HG03571 (cell line): ENCODE results near the gene LTV1.
A peak's percentile ranks its signal among the peaks of the same experiment; 100 is the strongest.

Experiments used
- ATAC-seq: cut with Tn5 transposase; IDR thresholded peaks from one replicate; pipeline ENCODE4 v1.9.1; 2021; ENCODE audit not compliant: unreplicated experiment

Gene LTV1

DNA sequence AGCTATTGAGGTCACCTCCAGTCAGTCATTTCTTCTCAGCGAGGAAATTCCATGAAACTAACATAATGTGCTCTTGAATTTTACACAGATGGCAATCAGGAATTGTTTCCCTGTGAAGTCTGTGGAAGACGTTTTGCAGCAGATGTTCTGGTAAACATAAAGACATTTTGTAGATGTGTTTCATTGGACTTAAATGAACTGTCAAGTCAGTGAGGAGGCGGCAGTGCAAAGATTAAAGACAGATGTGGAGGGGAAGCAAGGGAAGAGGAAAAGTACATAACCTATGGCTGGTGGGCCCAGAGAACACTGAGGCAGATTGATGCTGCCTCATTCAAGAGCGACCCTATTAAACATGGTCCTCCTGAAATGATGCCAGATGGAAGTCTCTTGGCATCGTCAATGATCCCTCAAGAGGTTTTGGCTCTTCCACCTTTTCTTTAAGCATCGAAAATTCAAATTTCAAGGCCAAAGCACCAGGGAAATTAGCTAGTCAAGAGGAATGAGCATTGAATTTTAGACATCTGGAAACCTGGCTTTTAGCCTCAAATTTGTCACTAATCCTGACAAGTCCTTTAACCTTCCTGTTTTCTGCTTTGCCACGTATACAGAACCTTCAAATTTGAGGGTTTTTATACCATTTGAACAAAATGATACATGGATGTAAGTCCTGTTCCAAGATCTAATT, 41.2 kb downstream of the LTV1 start:
- ATAC-seq = no peak

DNA sequence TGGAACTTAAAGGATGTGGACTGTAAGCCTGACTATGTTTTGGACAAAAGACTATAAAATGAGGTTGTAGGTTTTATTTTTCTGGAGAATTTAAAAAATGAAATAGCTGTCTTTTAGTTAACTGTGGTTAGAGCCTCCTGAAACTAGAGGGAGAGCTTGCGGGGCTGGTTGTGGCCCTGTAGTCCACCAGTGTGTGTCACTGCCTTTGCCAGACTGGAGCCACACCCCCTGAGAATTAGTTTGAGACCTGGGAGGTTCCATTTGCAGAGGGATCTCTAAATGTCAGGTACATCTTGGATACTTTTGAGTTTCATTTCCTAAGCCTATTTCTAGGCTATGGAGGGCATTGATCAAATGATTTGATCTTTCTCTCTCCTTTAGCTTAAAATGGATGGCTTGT, 42.0 kb downstream of the LTV1 start:
- ATAC-seq = no peak

DNA sequence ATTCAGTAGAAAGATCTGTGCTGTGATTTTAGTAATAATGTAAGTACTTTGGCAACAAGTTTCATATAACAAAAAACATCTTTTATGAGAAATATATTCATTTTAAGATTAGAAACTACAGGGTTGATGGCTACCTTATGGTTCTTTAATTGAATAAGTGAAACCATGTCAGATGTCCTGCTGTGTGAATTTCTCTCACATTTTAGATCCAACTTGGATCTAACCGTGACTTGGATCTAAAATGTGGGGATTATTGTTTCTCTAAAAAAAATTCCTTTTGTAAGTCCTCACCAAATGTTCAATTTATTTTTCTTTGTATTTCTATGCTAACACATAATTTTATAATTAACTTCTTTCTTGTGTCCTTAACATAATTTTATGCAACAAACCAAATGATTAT, 51.5 kb downstream of the LTV1 start:
- no peak for ATAC-seq

GRCh38 chr6:143896126-143896860, 53.2 kb downstream of the LTV1 start:
- ATAC-seq = no peak

DNA sequence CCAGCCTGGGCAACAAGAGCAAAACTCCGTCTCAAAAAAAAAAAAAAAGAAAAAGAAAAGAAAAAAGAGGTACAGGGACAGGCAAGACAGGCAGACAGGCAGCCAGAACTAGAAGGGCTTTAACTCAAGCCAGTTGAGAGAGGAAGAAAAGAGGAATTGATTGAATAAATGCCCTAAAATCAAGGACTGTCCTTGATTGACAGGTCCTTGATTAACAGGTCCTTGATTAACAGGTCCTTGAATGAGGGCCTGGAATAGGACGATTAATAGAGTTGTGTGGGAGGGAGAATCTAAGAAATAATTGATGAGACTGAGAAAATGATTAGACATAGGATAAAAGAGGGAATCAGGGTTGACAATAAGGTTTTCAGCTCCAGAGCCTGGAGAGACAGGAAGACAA, 57.2 kb downstream of the LTV1 start:
- ATAC-seq = no peak

DNA sequence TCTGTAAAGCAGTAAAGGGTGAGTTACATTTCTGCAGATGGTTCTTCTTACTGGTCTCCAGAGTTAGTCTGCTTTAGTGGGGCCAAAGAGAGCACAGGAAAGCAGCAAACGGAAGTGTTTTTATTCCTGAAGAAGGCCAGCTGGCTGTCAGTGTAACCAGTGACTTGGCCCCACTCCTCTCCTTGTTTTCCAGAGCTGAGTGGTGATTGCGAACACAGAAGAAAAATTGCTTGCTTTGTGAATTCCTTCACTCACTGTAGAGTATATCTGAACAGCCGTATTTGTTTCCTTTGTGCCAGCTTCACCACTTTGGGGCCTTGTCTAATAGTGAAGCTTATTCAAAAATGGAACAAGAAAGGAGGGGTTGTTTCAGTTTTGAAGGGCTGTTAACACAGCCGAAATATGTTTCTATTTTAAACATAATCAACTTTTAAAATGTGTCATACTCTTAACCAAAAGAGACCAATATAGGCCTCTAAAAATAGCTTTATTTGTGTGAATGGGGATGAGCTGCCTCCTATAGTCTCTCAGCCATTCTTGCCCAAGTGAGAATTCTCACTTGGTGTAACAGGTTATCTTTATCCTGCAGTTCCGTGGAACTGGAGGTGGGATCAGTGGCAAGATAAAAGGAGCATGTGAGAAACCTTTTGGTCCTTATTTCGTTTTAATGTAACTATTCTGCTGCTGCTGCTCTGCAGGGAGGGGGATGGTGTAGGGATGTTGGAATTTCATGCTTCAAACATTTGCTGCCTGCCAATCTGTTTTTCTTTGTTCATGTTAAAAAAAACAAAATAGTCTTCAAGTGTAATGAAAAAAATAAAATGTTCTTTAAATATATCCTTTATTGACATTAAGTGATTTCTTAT, 59.0 kb downstream of the LTV1 start:
- peak; percentile 97 for ATAC-seq

DNA sequence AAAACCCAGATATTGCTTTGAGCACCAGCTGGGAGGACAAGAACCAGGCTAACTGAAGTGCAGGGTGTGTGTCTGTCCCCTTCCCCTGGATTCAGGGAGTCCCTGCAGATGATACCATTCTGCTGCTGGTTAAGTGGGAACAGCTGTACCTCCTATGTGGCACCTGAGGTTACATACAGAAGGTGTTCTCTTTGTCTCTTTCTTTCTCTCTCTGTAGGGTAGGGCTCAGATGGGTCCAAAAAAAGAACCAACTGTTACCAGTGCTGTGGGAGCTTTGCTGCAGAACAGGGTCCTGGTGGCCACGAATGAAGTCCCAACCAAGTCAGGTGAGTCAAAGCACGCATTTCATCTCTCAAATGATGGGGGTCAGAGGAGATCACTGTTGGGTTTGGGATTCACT, 59.7 kb downstream of the LTV1 start:
- no peak for ATAC-seq

GRCh38 chr6:143911028-143911427, 67.9 kb downstream of the LTV1 start:
- ATAC-seq = no peak

DNA sequence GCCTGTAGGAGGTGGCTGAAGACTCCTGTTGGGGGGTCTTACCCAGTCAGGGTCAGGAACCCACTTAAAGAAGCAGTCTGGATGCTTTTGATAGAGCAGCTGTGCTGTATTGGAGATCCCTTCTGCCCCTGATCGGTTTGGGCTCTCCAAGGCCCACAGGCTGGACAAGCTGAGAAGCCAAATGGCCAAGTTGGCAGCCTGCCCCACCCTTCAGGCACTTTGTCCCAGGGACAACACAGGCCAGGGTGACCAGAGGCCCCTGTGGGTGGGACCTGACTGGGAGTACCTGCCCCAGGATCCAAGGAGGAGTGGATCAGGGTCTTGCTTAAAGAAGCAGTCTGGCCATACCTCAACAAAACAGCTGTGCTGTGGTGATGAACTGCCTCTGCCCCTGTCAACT, 69.5 kb downstream of the LTV1 start:
- ATAC-seq = no peak
